ENCODE measurements around the gene ELF5.

Gene ELF5

GRCh38 chr11:34513682-34514449, at the start of gene ELF5:
TSS of gene ELF5 (minus strand) at chr11:34513794. CDS start at chr11:34505749, 8,045 bp downstream.
- DNase-seq (ENCODE audit: low read depth in 2 of 2, low spot score in 1 of 2), result no peak

- DNase-seq (ENCODE audit: low read depth in 2 of 2, low spot score in 1 of 2), result no peak
Observed at GRCh38 chr11:34562976-34563375, 49.4 kb upstream of the ELF5 start.

- DNase-seq (ENCODE audit: low read depth in 2 of 2, low spot score in 1 of 2), result no peak
Observed at GRCh38 chr11:34560511-34560910, 46.9 kb upstream of the ELF5 start.

DNA sequence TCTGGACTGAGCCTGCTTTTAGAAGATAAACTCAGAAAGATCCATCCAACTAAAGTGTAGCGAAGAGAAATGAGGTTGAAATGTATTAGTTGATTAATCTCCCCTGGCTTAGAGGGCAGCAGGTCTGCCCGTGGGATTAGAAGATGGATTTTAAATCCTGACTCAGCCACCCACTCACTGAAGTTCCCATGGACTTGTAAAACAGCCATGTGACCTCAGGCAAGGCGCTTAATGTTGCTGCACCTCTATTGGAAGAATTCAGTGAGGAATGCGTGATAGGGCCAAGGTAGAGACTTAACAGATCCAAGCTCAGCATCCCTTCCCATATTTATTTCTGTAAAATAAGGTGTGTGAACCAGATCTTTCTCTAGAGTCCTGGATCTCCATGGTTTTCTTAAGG, 45.1 kb upstream of the ELF5 start:
- no peak for DNase-seq (ENCODE audit: low read depth in 2 of 2, low spot score in 1 of 2)

GRCh38 chr11:34558211-34558610, 44.6 kb upstream of the ELF5 start:
- no peak for DNase-seq (ENCODE audit: low read depth in 2 of 2, low spot score in 1 of 2)

DNA sequence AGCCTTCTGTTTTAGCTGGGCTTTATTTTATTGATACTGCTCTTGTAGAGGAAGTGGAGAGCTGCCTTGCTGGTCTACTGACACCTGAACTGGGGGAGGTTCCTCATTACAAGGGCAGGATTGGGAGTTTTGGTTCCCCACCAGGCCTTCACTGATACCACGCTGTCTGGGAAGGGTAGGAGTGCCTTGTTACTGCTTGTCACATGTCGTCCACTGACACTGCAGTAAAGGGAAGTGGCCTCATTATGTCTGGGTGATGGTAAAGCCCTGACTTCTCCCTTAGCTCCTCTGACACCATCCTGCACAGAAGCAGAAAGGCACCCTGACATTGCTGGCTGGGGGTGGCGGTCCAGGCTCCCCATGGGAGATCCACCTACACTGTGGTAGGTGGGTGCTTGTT, 38.7 kb upstream of the ELF5 start:
- no peak for DNase-seq (ENCODE audit: low read depth in 2 of 2, low spot score in 1 of 2)

DNA sequence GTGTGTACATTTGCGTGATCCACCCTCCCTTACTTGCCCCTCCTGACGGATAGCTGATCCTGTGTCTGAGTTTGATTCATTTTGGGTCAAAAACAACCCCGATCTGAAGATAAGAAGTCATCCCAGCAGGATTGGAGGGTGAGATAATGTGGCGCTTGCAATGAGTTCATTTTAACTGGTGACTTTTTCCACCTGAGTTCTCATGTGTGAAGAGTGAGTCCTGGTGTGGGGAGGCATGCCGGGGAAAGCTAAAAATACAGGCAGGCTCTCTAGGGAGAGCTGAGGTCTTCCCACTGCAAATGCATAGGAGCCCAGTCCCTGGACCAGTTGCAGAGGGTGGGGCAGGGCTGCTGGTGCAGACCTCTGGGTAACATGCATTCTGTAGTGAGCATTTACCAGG, 35.7 kb upstream of the ELF5 start:
- no peak for DNase-seq (ENCODE audit: low read depth in 2 of 2, low spot score in 1 of 2)

DNA sequence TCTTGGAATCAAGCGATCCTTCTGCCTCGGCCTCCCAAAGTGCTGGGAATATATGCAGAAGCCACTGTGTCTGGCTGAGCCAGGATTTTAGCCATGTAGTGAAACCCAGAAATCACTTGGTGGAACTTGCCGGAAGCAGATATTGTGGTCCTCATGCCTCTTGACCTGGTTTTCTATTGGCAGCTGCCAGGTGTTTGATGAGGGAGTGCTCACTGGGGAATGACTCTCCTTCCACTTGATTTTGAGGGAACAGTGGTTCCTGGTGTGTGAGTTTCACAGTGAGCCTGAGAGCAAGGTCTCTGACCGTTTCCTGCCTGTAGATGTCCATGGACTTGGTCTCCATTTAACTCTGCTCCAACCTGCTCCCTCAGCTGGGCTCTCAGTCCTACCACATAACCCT, 34.7 kb upstream of the ELF5 start:
- no peak for DNase-seq (ENCODE audit: low read depth in 2 of 2, low spot score in 1 of 2)

- DNase-seq (ENCODE audit: low read depth in 2 of 2, low spot score in 1 of 2), result no peak
Observed at GRCh38 chr11:34546511-34547209, 33.1 kb upstream of the ELF5 start.

DNA sequence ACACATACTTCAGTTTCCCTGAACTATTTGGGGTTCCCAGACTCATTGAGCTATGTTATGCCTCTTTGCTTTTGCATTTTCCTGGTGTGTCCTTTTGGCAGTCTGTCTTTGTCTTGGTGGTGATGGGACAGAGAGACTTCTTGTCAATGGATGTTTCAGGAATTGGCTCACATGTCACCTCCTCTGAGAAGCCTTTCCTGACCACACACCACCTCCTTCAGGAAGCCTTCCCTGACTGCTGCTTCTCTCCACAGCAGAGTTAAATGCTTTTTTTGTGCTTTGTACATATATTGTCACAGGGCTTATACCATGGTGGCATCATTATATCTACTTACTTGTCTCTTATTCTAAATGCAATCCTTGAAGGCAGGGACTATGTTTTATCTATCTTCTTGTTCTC, 28.5 kb upstream of the ELF5 start:
- no peak for DNase-seq (ENCODE audit: low read depth in 2 of 2, low spot score in 1 of 2)

DNA sequence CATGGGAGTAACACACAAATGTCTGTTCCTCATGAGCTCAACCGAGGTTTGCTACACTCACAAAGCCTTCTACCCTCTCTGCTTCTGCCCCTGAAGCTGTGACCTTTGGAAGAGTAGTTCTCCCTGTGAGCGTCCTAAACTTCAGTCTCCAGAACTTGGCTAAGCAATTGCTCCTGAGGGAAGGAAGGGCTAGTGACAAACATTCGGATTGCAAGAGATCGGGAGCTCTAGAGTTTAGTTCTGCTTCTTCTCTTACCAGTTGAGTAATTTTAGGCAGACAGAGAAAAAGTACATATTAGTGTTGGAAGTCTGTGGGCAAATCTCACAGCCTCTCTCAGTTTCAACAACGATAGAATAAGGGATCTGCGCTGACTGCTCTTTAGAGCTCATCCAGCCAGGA, 27.3 kb upstream of the ELF5 start:
- DNase-seq (ENCODE audit: low read depth in 2 of 2, low spot score in 1 of 2), result no peak

- no peak for DNase-seq (ENCODE audit: low read depth in 2 of 2, low spot score in 1 of 2)
Observed at GRCh38 chr11:34537636-34538035, 24.0 kb upstream of the ELF5 start.

GRCh38 chr11:34536056-34536455, 22.5 kb upstream of the ELF5 start:
- no peak for DNase-seq (ENCODE audit: low read depth in 2 of 2, low spot score in 1 of 2)

DNA sequence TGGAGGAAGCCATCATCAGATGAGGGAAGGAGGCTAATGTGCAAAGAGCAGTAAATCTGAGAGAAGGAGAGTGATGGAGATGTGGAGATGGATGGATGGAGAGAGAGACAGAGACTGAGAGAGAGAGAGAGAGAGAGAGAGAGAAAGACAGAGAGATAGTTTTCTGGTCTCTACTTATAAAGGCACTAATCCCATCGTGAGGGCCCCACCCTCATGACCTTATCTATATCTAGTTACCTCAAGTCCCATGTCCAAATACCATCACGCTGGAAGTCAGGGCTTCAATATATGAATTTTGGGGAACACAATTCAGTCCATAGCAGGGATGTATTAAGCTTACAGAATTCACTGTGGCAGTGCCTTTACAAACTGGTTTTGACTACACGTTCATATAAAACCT, 21.2 kb upstream of the ELF5 start:
- no peak for DNase-seq (ENCODE audit: low read depth in 2 of 2, low spot score in 1 of 2)

- DNase-seq (ENCODE audit: low read depth in 2 of 2, low spot score in 1 of 2), result no peak
Observed at GRCh38 chr11:34531663-34532062, 18.1 kb upstream of the ELF5 start.

- DNase-seq (ENCODE audit: low read depth in 2 of 2, low spot score in 1 of 2), result no peak
Observed at GRCh38 chr11:34530545-34531234, 17.1 kb upstream of the ELF5 start.

DNA sequence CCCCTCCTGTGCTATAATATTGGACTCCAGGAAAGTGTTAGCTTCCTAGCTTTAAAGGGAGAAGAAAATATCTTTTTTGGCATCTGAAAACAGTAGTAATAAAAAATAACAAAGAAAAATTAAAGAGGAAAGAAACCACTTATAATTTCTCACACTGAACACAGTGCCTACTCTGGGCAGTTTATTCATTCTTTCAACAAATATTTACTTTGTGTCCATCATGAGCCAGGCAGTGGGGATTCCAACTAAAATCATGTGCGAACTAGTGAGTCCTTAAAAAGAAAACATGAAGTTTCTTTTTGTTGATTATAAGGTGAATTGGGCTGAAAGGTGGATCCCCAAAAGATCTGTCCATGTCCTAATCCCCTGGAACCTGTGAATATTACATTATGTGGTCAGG, 16.0 kb upstream of the ELF5 start:
- no peak for DNase-seq (ENCODE audit: low read depth in 2 of 2, low spot score in 1 of 2)

- DNase-seq (ENCODE audit: low read depth in 2 of 2, low spot score in 1 of 2), result no peak
Observed at GRCh38 chr11:34528072-34528471, 14.5 kb upstream of the ELF5 start.

GRCh38 chr11:34525888-34526657, 12.5 kb upstream of the ELF5 start:
- DNase-seq (ENCODE audit: low read depth in 2 of 2, low spot score in 1 of 2), result no peak

DNA sequence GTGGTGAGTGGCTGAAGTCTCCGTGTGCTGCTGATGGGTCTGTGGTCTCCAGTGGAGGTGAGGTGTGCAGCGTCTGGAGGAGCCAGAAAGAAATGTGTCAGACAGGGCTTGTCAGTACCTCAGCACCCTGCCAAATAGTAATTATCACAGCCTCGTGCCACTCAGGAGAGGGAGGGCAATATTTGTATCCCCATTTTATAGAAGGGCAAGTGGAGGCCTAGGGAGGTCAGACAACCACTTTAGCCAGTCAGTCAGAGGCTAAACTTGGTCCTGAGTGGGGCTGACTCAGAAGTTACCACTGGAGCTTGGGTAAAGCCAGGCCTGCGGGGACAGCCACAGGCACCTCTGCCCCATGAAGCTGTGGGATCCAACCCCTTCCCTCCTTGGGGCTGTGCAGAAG, 11.5 kb upstream of the ELF5 start:
- DNase-seq (ENCODE audit: low read depth in 2 of 2, low spot score in 1 of 2), result no peak

DNA sequence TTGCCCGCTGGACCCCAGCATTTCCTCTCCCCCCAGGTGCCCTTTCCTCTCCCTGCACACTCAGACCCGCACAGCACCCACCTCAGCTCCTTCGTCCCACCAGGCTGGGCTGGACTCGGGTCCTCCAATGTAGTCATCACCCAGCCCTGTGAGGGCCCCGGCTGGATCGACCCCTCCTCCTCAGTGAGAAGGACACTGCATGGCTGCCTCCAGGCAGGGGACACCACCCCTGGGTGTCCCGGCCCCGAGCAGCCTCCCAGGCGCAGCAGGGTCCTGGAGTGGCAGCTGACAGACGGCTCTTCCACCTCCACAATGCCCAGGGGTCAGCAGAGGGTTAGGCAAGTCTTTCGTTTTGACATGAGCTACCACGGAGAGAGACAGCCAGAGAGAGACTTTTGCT, 11.1 kb upstream of the ELF5 start:
- no peak for DNase-seq (ENCODE audit: low read depth in 2 of 2, low spot score in 1 of 2)

DNA sequence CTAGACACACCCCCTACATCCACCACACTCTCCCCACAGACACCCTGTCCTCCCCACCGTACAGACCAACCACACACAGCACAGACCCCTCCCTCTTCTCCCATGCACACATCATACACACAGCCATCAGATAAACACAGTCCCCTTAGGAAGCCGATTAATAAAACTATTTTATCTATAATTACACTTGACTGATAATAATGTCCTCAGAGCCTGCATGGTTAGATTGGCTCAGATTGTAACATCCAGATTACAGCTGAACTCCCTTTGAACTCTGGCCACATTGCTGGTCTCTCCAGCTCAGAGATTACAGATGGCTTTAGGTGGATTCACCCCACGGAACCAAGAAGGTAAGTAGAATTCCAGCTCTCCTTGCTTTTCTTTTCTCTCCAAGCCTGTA, 9.5 kb upstream of the ELF5 start:
- no peak for DNase-seq (ENCODE audit: low read depth in 2 of 2, low spot score in 1 of 2)
